Activated effector memory CD4-positive, alpha-beta T cell treated with Interleukin-2 at 50 U/mL for 16 hours (primary cell): ENCODE measurements around the gene SULT1A1.
"Not testable (repeated sequence)": the region's sequence is repeated elsewhere in the genome, so short reads cannot be mapped to it uniquely, and the experiment has no call there.

Source experiments
- DNase-seq: peaks from one replicate; pipeline ENCODE4 v3.0.0-alpha.2; 2020

The SULT1A1 gene

GRCh38 chr16:28608496-28608808 is 1.4 kb downstream of the SULT1A1 start:
- not testable (repeated sequence) for DNase-seq

GRCh38 chr16:28607681-28608495 is 2.0 kb downstream of the SULT1A1 start:
- DNase-seq: not testable (repeated sequence)

- no peak for DNase-seq
Observed at GRCh38 chr16:28607116-28607623, 2.7 kb downstream of the SULT1A1 start.

GRCh38 chr16:28606291-28607115 is 3.3 kb downstream of the SULT1A1 start:
- no peak for DNase-seq

GRCh38 chr16:28604186-28604565 is 5.7 kb downstream of the SULT1A1 start:
- DNase-seq: no peak

- DNase-seq: no peak
Observed at GRCh38 chr16:28603381-28604185, 6.3 kb downstream of the SULT1A1 start.

GRCh38 chr16:28602529-28602928 is 7.3 kb downstream of the SULT1A1 start:
- DNase-seq: no peak

GRCh38 chr16:28602062-28602461 is 7.8 kb downstream of the SULT1A1 start:
- DNase-seq: not testable (repeated sequence)

GRCh38 chr16:28601589-28601988 is 8.3 kb downstream of the SULT1A1 start:
- not testable (repeated sequence) for DNase-seq

GRCh38 chr16:28600965-28601364 is 8.9 kb downstream of the SULT1A1 start:
- not testable (repeated sequence) for DNase-seq

- not testable (repeated sequence) for DNase-seq
Observed at GRCh38 chr16:28599377-28600285, 10.2 kb downstream of the SULT1A1 start.

GRCh38 chr16:28597692-28598261 is 12.1 kb downstream of the SULT1A1 start:
- DNase-seq: no peak

- no peak for DNase-seq
Observed at GRCh38 chr16:28596840-28597691, 12.8 kb downstream of the SULT1A1 start, which contains the start of gene SULT1A2. TSS of gene SULT1A2 (minus strand) at chr16:28597050. CDS start at chr16:28595930, 1,120 bp downstream.

GRCh38 chr16:28596115-28596630 is 13.7 kb downstream of the SULT1A1 start:
- no peak for DNase-seq

- not testable (repeated sequence) for DNase-seq
Observed at GRCh38 chr16:28595451-28595850, 14.4 kb downstream of the SULT1A1 start.

GRCh38 chr16:28592979-28593553 is 16.8 kb downstream of the SULT1A1 start:
- DNase-seq: no peak

GRCh38 chr16:28592511-28592910 is 17.3 kb downstream of the SULT1A1 start:
- DNase-seq: no peak

- no peak for DNase-seq
Observed at GRCh38 chr16:28591355-28591754, 18.5 kb downstream of the SULT1A1 start.
